HG02678 (cell line): Measurements from ENCODE around the gene DIAPH2.
"Not testable (repeated sequence)": the region's sequence is repeated elsewhere in the genome, so short reads cannot be mapped to it uniquely, and the experiment has no call there.

Experiments used
- ATAC-seq: cut with Tn5 transposase; IDR thresholded peaks from one replicate; pipeline ENCODE4 v1.9.1; 2021; ENCODE audit warnings: mild to moderate bottlenecking, moderate library complexity; ENCODE audit not compliant: unreplicated experiment

Gene DIAPH2

DNA sequence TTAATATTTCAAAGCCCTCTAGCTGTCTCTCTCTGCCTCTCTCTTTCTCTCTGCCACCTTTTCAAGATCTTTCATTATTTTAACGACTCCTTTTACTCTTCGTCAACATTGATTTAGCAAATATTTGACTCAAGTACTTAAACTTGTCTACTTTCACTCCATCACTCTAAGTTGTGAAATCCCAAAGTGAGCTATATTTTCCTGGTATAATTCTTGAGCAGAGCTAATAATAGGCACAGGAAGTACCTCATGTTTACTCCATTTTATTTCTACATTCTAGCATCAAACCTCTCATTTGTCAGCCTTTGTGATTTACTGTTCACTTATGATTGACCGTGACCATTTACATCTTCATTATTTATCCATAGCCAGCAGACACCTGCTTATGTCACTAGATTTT is 681.6 kb downstream of the DIAPH2 start:
- ATAC-seq = no peak

DNA sequence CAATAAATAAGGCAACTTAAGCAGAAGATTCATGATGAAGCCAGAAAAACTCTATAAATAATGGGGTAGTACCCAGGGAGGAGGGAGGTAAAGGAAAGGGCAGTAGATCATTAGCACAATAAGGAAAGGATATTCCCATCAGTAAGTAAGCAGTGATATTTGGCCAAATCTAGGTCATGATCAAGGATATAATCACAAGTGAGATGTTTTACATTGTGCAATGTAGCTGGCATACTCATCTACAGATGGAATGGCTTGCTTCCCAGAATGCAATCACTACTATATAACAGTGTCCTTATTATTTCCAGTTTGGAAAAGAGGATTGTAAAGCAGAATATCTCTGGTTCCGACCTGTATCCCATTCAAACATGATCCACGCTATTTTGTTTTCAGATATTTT is 682.5 kb downstream of the DIAPH2 start:
- no peak for ATAC-seq

DNA sequence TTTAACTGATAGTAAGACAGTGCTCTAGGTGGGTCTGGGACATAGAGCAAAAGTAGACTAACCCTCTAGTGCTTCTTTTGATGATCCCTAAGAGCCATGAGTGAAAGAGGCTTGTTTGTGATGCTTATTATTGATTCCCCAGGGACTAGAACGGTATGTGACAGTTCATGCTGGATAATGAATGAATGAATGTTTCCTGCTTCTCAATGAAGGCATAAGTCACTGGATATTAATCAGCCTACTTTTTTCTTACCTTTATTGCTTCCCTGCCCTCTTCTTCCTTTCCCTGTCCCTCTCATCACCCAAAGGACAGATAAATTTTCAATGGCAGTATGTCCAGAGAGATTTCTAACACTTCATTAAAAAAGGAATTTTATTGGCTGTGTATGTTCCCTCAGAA is 685.3 kb downstream of the DIAPH2 start:
- no peak for ATAC-seq

DNA sequence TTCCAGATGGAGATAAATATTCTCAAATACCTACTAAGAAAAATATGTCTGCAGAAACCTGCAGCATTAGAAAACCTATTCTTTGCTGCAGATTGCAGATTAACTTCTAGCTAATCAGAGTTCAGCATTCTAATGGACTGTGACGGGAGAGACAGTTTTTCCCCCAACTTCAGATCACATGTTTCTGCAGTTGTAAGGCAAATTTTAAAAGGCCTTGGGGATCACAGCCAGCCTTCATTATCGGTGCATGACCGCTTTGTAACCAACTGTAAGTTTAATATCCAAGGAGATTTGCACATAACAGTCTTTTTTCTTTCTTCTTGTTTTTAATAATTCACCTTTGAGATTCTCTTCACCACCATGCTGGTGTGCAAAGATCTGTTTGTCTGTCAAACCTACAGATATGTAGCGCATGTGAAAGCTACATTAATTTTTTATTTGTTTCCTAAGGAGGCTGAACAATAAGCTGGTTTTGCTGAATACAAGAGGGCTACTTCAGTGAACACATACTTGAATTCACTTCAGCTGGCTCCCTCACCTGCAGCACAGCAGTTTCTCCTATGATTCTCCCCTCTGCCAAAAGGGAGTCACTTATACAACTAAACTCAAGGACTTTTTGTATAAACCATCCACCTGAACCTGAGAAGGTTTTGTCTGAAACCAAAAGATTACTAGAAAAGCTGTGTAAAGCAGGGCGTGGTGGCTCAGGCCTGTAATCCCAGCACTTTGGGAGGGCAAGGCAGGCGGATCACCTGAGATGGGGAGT is 687.5 kb downstream of the DIAPH2 start:
- no peak for ATAC-seq

DNA sequence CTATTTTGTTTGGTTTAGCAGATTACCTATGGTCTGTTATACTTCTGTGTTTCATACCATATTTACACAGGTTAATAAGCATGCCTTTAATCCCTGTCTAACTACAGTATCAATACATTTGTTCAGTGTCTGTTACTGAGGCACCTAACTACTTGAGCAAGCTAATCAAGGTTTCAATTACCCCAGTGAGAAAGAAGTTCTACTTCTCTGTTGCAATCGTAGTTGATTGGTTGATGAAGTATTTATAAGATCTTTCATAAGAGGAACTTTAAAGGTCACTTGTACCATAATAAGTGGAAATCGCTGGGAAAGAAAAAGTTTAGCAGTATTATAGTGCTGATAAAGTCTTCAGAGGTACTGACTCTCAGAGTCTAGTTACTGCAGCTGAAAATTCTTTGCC is 689.6 kb downstream of the DIAPH2 start:
- no peak for ATAC-seq

DNA sequence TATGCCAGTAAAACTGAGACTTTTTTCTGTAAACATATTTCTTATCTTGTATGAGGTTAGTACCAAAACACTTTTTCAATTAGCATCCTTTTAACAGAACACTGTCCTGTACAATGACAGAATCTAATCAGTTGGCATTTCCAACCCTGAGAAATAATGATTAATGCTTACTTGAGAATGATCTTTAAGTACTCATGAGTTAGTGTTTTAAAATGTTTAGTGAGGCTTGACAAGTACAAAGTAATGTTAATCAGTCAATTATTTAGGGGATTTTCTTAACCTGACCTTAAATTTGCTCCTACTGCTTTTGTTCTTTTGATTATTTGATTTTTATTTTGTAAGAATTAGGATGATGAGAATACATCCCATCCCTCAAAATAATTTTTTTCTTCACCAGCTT is 695.6 kb downstream of the DIAPH2 start:
- ATAC-seq = no peak

DNA sequence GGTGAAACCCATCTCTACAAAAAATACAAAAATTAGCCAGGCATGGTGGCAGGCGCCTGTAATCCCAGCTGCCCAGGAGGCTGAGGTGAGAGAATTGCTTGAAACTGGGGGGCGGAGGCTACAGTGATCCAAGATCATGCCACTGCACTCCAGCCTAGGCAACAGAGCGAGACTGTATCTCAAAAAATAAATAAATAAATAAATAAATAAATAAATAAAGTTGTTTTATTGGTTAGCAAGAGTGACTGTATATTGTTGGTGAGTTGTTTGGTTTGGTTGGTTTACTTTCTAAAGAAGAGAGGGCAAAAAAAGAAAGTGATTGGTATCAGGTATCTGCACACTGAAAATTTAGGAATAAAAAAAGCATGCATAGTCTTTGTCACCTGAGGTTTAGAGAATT is 700.0 kb downstream of the DIAPH2 start:
- ATAC-seq = no peak

DNA sequence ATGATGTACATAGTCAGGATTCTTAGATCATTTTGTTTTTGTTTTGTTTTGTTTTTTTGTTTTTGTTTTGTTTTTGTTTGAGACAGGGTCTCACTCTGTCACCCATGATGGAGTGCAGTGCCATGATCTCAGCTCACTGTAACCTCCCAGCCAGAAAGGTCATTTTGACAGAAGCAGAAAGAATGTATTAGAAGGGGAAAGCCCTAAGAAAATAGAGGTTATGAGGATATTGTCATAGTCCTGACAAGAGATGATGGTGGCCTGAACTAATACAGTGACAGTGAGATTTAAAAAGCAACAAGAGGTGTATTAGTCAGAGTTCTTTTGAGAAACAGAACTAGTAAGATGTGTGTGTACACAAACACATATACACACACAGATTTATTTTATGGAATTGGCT is 702.4 kb downstream of the DIAPH2 start:
- no peak for ATAC-seq

DNA sequence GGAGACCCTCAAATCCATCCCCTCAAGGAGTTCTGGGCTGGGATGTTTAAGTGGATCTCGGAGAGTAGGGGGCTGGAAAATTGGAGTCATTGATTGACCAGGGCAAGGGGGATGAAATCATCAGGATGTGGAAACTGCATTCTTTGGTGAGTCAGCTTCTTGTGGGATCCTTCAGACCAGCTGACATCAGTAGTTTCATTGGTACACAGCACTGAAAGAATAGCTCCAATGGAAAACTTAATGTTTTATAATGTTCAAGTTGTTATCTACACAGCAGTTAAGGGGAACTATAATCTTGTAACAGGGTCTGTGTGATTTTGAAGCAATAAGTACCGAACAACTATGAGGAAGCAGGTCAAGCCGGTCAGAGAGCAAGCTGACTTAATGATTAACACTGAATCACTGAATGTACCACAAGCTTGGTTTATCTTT is 705.1 kb downstream of the DIAPH2 start:
- ATAC-seq = no peak

DNA sequence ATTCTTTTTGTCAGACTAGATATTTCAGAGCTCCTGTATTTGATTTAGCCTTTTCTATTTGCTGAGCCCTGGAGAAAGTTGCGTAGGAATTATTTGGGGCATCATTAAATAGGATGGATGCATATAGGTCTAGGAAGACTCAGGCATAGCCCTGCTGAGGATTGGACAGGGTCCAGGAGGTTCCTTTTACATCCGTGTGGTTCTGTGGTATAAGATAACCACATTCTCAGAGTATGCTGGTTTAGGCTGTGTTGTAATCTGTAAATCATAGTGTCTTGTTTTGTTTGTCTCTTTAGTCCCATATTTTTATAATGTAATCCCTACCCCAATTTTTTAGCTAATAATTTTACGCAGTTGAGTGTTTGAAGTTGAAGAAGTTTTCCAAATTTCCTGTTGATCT is 712.7 kb downstream of the DIAPH2 start:
- no peak for ATAC-seq

DNA sequence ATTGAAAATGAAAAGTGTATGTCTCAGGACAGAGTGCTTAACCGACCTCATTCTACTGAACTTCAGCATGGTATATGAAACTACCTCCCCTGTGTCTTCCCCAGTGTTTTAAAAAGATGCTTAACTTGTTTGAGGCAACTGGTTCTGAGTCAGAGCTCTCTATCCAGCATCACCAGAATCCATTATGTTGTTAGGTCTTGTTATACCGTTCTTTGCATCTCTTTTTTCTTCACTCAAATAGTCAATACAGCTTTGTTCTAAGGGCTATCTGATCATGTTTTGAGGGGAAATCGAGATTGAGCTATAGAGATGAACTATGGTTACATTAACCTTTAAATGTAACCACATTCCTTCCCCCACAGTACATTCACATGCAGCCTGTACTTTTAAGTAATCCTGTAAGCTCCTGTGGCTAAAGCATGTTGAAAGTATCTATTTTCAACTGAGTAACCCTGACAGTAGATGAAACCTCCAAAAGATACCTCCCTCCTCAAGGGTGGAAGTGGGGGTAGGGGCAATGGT is 713.4 kb downstream of the DIAPH2 start:
- peak; percentile 48 for ATAC-seq

DNA sequence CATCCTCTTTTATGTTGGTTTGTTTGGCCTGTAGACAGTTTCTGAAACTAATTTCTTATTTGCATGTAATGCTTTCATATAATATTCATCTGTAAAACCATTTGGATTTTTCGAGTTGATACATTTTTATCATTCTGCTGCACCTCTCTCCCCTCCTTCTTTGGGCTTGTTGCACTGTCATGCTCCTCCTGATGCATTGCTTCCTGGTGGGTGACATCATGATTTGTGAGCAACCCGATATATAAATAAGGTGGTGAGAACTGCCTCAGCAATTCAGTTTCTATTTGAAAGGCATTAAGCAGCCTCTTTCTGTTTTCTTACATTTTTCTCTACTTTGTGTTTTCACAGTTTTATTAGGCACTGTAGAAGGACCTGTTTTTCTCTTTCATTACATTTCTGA is 714.8 kb downstream of the DIAPH2 start:
- peak; percentile 34 for ATAC-seq

DNA sequence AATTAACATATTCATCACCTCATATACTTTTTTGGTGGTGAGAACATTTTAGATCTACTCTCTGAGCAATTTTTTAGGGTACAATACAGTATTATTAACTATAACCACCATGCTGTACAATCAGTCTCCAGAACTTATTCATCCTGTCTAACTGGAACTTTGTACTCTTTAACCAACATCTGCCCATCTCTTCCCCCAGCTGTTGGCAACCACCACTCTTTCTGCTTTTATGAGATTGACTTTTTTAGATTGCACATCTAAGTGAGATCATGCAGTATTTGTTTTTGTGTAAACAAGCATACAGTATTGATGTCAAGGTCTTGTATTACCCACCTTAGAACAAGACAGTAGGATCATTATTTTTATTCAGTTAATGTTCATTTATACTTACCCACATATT is 715.9 kb downstream of the DIAPH2 start:
- no peak for ATAC-seq

DNA sequence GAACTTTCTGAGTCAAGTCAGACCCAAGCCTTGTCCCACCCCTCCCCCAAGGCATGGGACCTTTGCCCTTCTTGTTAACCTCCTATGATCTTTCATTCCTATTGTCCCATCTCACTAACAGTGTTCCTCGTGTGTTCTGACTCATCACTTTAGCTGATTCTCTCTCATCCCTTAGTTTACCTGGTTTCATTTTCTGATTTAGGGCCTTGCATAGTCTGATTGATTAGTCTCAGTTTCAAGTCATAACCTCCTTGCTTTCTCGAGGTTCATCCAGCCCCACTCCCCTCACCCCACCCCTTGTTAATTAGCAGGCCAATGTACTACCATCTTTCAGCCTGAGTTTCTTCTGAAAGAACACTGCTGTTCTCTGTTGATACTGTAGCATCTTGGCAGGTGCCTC is 716.5 kb downstream of the DIAPH2 start:
- peak; percentile 54 for ATAC-seq

DNA sequence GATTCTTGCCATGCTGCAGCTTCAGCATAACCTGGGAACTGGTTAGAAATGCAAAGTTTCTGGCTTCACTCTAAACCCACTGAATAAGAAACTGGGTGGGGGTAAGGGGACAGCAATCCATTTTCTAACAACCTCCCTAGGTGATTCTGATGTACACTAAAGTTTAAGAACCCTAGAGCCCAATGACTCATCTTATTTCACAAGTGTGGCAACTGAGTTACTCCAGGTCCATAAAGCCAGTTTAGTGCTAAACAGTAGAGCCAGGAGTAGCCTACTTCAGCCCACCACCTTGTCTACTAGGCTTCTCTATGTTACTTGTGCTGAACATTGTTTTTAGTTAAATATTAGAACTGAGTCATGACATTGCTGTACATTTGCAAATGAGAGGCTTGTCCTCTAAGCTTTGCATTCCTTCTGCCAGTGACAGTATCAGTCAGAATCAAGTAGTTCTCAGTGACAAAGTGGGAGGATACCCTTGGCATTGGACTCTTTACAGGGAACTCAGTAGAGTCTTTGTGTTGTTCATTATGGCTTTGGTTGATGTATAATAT is 717.0 kb downstream of the DIAPH2 start:
- no peak for ATAC-seq

DNA sequence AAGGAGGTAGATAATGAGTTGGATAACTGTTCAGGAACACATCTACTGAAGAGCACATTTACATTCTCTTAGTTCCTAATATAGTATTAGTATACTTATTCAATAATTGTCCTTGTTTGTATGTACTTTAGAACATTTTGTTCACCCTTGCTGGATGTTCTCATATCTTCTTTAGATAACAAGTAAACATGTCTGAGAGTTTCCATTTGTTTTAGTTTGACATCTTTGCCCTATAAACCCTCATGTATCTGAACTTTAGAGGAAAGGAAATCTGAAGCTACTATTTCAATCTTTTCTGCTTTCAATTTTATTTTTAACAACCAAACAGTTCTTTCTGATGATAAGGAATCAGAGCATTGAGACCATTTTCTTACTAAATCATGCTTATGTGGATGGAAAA is 717.7 kb downstream of the DIAPH2 start:
- ATAC-seq = no peak

DNA sequence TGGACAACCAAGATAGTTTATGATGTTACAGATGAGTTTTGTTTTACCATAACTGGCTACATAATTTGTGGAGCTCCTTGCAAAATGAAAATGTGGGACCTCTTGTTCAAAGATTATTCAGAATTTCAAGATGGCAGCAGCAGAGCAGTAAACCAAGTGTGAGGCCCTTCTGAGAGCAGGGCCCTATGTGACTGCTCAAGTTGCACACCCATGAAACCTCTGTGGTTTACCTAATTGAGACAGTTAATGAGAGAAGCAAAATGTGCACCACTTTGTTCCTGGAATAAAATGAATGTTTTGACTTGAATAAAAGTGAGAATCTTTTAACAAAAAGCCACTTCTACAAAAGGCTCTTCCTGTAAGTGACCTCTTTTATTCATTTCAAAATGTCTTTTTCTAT is 718.3 kb downstream of the DIAPH2 start:
- ATAC-seq = no peak

DNA sequence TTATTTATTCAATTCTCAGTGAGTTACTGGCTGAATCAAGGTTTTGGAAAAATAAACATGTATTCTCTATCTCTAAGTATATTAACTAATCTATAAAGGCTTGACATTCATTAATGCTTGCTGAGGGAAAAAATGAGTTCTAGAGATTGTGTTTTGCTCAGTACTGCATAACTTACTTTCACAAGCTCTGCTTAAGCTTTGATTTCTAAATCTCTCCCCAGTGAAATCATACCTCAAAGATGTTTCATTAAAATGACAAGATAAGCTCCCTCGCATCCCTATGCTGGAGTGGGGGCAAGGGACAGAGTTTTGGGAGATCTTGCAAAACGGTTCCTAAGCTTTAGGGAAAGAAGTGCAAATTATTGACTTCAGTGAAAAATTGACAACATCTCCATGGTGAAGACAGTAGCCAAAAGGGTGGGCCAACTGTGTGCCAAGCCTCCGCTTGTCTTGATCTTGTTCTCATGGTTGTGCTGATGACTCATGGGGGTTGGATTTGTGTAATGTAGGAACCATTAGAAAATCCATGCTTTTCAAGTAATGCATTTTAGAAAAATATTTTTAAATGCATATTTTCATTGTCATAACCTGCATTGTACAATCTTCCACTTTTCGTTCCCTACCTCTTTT is 720.5 kb downstream of the DIAPH2 start:
- ATAC-seq = no peak

DNA sequence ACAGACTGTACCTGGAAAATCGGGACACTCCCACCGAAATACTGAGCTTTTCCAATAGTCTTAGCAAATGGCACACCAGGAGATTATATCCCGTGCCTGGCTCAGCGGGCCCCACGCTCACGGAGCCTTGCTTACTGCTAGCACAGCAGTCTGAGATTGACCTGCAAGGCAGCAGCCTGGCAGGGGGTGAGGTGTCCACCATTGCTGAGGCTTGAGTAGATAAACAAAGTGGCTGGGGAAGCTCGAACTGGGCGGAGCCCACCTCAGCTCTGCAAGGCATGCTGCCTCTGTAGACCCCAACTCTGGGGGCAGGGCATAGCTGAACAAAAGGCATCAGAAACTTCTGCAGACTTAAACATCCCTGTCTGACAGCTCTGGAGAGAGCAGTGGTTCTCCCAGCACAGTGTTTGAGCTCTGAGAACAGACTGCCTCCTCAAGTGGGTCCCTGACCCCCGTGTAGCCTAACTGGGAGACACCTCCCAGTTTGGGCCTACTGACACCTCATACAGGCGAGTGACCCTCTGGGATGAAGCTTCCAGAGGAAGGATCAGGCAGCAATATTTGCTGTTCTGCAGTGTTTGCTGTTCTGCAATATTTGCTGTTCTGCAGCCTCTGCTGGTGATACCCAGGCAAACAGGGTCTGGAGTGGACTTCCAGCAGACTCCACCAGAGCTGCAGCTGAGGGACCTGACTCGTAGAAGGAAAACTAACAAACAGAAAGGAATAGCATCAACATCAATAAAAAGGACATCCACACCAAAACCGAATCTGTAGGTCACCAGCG is 725.2 kb downstream of the DIAPH2 start:
- ATAC-seq = not testable (repeated sequence)

DNA sequence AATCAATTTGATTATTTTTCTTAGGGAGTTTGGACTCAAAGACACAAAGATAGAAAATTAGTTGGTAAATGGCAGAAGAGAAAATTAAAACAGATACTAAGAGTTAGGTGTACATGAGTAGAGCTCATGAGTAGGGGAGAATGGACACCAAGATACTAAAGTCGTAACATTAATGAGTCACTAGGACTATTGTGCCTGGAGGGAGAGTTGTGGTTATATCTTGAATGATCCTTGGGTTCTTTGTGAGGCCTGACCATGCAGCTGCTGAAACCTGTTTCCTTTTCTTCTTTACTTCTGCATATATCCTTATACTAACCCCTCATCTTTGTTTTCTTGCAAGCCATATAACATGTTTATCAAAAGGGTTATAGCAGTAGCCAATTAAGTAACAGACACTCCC is 731.8 kb downstream of the DIAPH2 start:
- no peak for ATAC-seq

DNA sequence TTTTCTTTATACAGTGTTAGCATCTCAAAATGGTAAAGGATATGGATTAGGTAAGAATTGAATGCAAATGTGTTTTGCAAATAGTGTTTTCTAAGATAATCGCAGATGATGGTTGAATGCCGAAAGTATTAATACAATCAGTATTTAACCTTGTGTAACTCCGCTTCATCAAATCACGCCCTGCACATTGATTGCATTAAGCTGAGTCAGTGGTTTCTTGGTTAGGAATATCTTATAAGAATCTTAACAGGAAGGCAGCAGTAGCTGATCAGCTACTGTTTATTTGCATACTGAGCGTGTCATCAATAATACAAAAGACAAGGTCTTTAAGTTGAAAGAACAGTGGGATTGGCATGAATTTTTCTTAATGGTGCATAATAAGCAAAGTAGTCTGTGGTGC is 744.5 kb downstream of the DIAPH2 start:
- no peak for ATAC-seq
